ENCODE data around the gene TBL1XR1.
"Not testable (repeated sequence)": the region's sequence is repeated elsewhere in the genome, so short reads cannot be mapped to it uniquely, and the experiment has no call there.

TBL1XR1 gene

GRCh38 chr3:177141899-177142646 is 55.2 kb downstream of the TBL1XR1 start:
- DNase-seq (ENCODE audit: low spot score) = no peak

DNA sequence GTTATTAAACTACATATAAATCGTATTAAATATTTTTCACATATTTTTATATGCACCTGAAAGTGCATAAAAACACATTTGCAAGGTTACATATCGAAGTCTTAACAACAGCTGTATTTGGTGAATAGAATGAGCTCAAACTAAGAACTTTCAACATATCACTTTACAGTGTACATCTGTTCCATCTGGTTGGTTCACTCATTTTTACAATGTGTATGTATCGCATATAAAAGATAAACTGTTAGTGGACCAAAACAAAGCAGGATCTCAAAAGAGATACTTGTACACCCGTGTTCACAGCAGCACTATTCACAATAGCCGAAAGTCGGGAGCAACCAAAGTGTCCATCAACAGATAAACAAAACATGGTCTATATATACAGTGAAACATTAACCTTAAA is 55.8 kb downstream of the TBL1XR1 start:
- no peak for DNase-seq (ENCODE audit: low spot score)

DNA sequence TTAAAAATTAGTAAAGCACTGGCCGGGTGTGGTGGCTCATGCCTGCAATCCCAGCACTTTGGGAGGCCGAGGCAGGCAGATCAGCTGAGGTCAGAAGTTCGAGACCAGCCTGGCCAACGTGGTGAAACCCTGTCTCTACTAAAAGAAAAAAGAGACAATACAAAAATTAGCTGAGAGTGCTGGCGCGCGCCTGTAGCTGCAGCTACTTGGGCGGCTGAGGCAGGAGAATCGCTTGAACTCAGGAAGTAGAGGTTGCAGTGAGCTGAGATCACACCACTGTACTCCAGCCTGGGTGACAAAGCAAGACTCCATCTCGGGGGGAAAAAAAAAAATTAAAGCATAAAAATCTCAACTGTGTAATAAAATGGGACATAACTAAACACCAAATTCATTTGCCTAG is 58.1 kb downstream of the TBL1XR1 start:
- not testable (repeated sequence) for DNase-seq (ENCODE audit: low spot score)

- DNase-seq (ENCODE audit: low spot score) = no peak
Measured at GRCh38 chr3:177137774-177138705, 59.2 kb downstream of the TBL1XR1 start.

- no peak for DNase-seq (ENCODE audit: low spot score)
Measured at GRCh38 chr3:177136741-177137140, 60.5 kb downstream of the TBL1XR1 start.

DNA sequence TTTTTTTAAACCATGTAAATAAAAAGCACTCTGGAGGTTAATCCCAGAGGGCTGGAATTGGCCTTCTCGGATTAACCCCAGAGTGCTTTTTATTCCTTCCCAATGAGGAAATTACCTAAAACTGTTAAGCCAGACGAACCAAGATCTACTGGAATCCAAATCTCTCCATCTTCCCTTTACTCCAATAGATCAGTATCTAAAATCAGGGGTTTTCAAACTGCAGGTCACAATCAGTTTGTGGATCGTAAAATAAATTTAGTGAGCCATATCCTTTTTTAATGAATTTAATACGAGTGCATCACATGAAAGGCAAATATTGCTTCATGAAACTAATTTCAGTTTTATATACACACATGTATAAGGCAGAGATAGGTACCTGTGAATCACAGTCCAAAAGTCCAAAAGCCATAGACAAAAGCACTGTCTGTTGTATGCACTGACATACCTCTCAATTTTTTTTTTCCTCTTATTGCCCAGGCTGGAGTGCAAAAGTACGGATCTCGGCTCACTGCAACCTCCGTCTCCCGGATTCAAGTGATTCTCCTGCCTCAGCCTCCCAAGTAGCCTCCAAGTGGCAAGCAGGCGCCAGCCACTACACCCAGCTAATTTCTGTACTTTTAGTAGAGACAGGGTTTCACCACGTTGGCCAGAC is 61.3 kb downstream of the TBL1XR1 start:
- DNase-seq (ENCODE audit: low spot score) = no peak

- DNase-seq (ENCODE audit: low spot score) = no peak
Measured at GRCh38 chr3:177134816-177135210, 62.5 kb downstream of the TBL1XR1 start.

DNA sequence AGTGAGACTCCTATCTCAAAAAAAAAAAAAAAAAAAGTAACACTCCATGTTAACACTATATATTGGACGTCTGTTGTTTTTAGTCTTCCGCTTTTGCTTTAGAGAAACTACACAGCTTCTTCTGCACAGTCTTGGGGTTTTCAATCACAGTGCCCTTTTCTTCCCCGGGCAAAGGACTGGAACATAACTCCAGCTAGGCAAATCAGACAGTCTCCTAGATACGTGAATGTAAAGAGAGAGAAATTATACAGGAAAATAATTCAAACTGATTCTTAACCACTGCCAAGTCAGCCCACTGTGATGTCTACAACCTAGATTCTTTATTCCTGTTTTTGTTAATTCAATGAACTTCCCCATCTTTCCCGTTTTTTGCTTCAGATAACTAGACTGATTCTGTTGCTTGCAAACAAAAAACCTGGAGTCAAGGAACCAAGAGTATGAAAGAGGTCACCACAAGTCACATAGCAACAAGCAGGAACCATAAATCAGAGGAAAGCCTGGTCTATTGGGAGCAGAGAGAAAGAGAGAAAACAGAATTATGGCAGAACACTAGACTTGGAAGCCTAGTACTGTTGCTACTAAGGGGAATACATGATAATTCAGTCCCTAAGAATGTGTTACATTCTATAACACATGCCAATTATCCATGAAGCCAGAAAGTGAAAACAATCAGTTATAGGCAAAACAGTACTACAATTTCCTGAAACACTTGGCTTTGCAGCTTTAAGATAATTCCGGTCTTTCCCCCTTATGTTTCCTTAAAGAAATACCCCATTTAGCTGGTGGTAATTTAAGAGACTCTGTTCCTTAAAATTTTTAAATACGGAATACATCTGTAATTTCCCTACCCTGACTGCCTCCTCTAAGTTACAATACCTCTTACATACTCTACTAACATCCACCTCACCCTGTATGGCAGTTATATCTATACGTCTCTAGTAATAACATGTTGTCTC is 63.1 kb downstream of the TBL1XR1 start:
- no peak for DNase-seq (ENCODE audit: low spot score)

DNA sequence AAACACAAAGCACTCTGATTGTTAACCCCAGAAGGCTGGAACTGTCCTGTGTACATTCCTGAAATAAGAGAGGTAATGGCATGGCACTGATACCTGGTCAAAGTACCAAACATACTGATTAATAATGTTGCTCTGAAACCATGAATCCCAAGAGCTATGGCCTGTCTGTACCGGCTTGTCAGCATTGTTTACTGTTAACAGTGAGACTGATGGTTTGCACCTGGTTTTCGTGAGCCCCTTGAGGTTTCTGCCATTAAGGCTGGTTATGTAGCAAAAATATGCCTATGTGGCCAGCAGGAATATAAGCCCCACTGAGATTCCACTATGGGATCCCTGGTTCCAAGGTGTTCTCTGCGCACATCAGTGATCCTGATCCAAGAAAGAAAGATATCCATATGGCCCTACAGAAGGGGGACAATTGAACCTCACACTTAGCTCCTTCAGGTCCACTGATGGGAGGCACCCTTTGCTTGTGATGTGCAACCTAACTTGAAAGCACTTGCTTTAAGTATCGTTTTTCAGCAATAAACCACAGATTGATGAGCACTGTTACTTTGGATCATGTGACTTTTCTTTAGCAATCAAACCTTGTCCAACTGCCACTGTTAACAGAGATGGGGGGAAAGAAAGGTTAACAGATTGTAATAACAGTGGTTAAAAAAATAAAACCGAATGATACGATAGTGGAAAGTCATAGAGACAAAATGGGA is 65.2 kb downstream of the TBL1XR1 start:
- no peak for DNase-seq (ENCODE audit: low spot score)

DNA sequence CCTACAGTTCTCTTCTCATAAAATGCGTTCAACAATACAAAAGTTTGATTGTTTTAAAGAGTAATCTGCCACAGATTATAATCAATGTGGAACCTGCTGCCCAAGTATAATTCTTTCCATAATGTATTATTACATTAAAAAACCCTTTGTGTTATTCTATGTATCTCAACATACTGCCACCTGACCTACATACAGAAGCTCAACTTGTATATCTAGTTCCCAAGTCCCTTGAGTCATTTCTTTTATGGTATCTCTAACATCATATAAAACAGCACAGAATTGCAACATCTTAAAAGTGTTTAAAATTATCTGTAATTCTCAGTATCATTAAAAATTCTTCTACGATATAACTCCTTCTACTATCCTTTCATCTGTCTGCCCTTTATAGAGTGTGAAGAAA is 70.3 kb downstream of the TBL1XR1 start:
- DNase-seq (ENCODE audit: low spot score) = no peak

DNA sequence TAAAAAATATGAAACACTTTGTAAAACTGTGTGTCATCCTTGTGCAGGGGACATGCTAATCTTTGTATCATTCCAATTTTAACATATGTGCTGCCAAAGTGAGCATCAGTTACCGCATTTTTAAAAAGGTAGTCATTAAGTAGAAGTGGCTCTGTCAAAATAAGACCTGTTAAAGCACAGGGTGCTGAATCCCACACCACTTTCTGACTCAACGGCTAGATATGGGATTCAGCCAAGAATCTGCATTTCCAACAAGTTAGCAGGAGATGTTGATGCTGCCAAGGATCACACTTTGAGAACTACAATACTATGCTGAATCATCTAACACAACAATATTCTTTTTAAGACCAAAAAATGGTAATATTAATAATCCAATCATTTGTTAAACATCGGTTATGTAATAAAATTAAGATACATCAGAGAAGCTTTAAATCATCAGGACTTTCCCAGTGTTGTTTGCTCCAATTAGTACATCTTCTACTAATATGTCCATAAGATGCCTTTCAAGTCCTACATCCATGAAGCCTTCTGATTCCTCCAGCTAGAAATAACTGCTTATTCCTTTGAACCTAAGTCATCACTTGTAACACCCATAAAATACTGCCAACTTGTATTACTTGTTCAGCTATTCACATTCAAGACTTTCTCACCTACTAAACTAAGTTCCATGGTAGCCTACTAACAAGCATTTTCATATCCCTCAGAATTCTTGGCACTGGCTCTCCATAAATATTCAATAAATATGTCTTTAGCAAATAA is 71.1 kb downstream of the TBL1XR1 start:
- no peak for DNase-seq (ENCODE audit: low spot score)

DNA sequence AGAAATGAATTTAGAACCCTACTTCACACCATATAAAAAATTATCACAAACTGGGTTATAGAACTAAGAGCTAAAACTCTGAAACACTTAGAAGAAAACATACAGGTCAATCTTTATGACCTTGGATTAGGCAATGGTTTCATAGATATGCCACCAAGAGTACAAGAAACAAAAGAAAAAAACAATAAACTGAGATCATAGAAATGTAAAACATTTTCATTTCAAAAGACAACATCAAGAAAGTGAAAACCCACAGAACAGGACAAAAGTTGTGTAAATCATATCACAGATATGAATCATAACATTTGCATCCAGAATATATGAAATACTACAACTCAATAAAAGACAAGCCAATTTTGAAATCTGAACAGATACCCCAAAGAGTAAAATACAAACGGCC is 72.4 kb downstream of the TBL1XR1 start:
- DNase-seq (ENCODE audit: low spot score) = no peak

DNA sequence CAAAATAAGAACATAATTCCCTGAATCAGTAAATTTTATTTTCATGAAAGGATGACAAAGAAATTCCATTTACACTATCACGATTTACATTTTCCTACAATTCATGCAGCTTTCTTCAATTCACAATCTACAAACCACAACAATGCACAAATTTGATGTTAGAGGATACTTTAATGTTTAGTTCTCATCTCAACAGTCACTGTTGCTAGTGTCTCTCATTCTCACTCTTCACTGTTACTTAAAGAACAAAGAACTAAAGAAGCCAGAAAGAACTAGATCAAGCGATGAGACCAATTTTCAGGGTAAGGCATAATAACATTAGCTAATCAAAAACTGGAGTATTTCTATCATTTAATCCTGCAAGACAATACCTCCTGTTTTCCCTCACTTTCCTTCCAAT is 73.5 kb downstream of the TBL1XR1 start:
- DNase-seq (ENCODE audit: low spot score) = no peak

DNA sequence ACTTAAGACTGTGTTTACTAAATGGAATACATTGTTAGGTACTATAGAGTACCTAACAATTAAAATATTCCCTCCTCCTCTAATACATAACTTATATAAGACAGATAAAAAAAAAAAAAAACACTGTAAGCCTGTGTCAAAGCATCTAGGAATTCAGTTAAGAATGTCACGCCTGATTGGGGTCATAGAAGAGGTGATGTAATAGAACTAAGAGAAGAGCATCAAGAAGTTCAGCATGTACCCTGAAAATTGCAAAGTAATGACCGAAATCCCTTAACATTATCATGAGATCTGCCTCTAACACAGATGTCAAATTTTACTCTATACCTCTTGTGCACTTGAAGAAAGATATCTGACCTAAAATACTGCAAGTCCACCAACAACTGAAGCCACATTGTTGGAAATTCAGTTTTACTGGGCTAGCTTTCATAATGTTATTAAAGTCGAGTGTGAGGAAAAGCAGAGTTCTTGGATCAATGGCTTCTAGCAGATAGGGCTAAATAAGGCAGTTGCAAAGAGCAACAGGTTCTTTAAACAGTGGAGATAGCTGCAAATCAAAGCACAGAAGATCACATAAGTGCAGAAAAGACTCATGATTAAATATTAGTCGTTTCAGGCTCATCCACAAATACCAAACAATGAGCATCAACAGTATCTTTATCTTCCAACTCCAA is 75.0 kb downstream of the TBL1XR1 start:
- DNase-seq (ENCODE audit: low spot score) = no peak

GRCh38 chr3:177119829-177120228 is 77.5 kb downstream of the TBL1XR1 start:
- no peak for DNase-seq (ENCODE audit: low spot score)

DNA sequence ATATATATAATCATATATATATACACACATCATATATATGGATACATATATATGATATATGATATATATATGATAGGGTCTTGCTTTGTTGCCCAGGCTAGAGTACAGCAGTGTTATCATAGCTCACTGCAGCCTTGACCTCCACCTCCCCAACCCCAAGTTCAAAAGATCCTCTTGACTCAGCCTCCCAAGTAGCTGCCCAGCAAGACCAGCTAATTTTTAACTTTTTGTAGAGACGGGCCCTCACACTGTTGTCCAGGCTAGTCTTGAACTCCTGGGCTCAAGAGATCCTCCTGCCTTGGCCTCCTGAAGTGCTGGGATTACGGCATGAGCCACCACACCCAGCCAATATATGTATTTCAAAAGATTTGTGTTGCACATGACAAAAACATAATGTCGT is 83.0 kb downstream of the TBL1XR1 start:
- no peak for DNase-seq (ENCODE audit: low spot score)

GRCh38 chr3:177111541-177111949 is 85.7 kb downstream of the TBL1XR1 start:
- no peak for DNase-seq (ENCODE audit: low spot score)

DNA sequence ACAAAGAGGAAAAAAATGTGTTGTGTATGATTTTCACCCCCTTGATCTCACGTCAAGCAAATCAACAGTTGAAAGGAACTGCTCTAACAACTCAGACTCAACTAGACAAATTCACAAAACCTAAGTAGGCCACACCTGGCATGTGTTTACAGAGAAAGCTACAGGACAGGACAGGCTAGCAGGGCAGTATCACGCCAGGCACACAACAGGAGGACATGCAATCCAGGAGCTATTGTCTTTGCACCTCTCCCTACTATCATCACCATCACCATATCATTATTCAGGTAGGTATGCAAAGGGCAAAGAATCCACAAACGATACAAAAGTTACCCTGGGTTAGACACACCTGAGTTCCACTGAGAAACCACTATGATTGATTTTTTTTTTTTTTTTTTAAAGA is 86.4 kb downstream of the TBL1XR1 start:
- no peak for DNase-seq (ENCODE audit: low spot score)

DNA sequence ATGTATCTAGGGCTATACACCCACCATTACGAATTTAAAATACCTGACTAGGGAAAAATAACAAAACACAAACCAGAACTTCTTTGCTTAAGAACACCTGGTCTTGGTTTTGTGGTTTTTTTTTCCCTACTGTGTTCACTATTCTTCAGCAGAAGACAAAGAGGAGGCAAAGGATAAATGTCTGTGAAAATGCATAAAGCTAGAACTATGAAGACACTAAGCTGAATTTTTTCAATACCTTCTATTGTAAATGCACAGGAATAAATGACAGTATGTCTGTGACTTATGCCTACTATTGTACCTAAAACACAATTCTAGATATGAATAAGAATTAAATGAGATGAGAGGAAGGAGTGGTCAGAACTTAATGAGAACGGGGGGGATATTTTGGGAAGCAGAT is 86.9 kb downstream of the TBL1XR1 start:
- no peak for DNase-seq (ENCODE audit: low spot score)

Measured in pons (tissue), 1 donor.